ENCODE measurements around the gene AFF3.

Gene AFF3

GRCh38 chr2:99727199-99727598, 415.2 kb downstream of the AFF3 start:
- no peak for DNase-seq

GRCh38 chr2:99726691-99727090, 415.7 kb downstream of the AFF3 start:
- no peak for DNase-seq

GRCh38 chr2:99725820-99726219, 416.6 kb downstream of the AFF3 start:
- no peak for DNase-seq

GRCh38 chr2:99722476-99722875, 419.9 kb downstream of the AFF3 start:
- DNase-seq: no peak

- no peak for DNase-seq
Observed at GRCh38 chr2:99719102-99719501, 423.3 kb downstream of the AFF3 start.

GRCh38 chr2:99715956-99716355, 426.4 kb downstream of the AFF3 start:
- DNase-seq: no peak

GRCh38 chr2:99714349-99714748, 428.0 kb downstream of the AFF3 start:
- DNase-seq: no peak

GRCh38 chr2:99711144-99711543, 431.2 kb downstream of the AFF3 start:
- DNase-seq: no peak

GRCh38 chr2:99710721-99711120, 431.7 kb downstream of the AFF3 start:
- no peak for DNase-seq

- no peak for DNase-seq
Observed at GRCh38 chr2:99709229-99709628, 433.2 kb downstream of the AFF3 start.

GRCh38 chr2:99708231-99708630, 434.2 kb downstream of the AFF3 start:
- no peak for DNase-seq

GRCh38 chr2:99707592-99707991, 434.8 kb downstream of the AFF3 start:
- no peak for DNase-seq

GRCh38 chr2:99706735-99707134, 435.7 kb downstream of the AFF3 start:
- no peak for DNase-seq

GRCh38 chr2:99701503-99701902, 440.9 kb downstream of the AFF3 start:
- no peak for DNase-seq

- DNase-seq: no peak
Observed at GRCh38 chr2:99700482-99701398, 441.6 kb downstream of the AFF3 start.

GRCh38 chr2:99698896-99699295, 443.5 kb downstream of the AFF3 start:
- no peak for DNase-seq

- no peak for DNase-seq
Observed at GRCh38 chr2:99697811-99698568, 444.4 kb downstream of the AFF3 start.

- no peak for DNase-seq
Observed at GRCh38 chr2:99695944-99696253, 446.5 kb downstream of the AFF3 start.

GRCh38 chr2:99695130-99695943, 447.1 kb downstream of the AFF3 start:
- DNase-seq: no peak

GRCh38 chr2:99694331-99694730, 448.1 kb downstream of the AFF3 start:
- DNase-seq: no peak

- DNase-seq: no peak
Observed at GRCh38 chr2:99692785-99693184, 449.6 kb downstream of the AFF3 start.

- DNase-seq: no peak
Observed at GRCh38 chr2:99691926-99692325, 450.5 kb downstream of the AFF3 start.

- no peak for DNase-seq
Observed at GRCh38 chr2:99689145-99689742, 453.1 kb downstream of the AFF3 start.

Data from HCEC 1CT (cell line).